Neural cell (in vitro differentiated cells): Measurements from ENCODE around the gene AK4. TPM values are rescaled to one million over a fixed set of nuclear protein-coding genes. Genes with fewer than 3 reads are reported as not detected.

Experiments
- H2AFZ ChIP-seq: fragments of 200-600, 300-800 bp; sonication (generic), shearing (Covaris generic); 2 replicates; pipeline ENCODE4 v1.6.0; 2014; ENCODE audit warnings: low read depth, mild to moderate bottlenecking, antibody characterized with exemption, low read length, moderate library complexity
- H3F3A ChIP-seq: fragments of 200-600 bp; shearing (Covaris generic); 2 replicates; pipeline ENCODE4 v1.6.1; 2016; ENCODE audit warnings: mild to moderate bottlenecking, moderate library complexity, mixed read lengths, antibody characterized with exemption, low read length; ENCODE audit not compliant: insufficient read depth, poor library complexity, severe bottlenecking
- H3K27ac ChIP-seq: fragments of 200-600, 300-800 bp; sonication (generic), shearing (Covaris generic); 2 replicates; pipeline ENCODE4 v1.5.1; 2014; ENCODE audit warnings: mild to moderate bottlenecking, low read length, moderate library complexity
- H3K27me3 ChIP-seq: fragments of 300-800, 200-600 bp; sonication (generic), shearing (Covaris generic); 2 replicates; pipeline ENCODE4 v1.6.0; 2014; ENCODE audit warnings: mild to moderate bottlenecking, low read depth, low read length, moderate library complexity; ENCODE audit not compliant: insufficient read depth
- H3K36me3 ChIP-seq: fragments of 300-800, 200-600 bp; sonication (generic), shearing (Covaris generic); 2 replicates; pipeline ENCODE4 v1.5.1; 2014; ENCODE audit warnings: mild to moderate bottlenecking, antibody characterized with exemption, low read length, moderate library complexity; ENCODE audit not compliant: insufficient read depth
- H3K4me2 ChIP-seq: fragments of 300-800, 200-600 bp; sonication (generic), shearing (Covaris generic); 2 replicates; pipeline ENCODE4 v1.6.0; 2014; ENCODE audit warnings: mild to moderate bottlenecking, low read length
- H3K4me3 ChIP-seq: fragments of 300-800, 200-600 bp; sonication (generic), shearing (Covaris generic); 2 replicates; pipeline ENCODE4 v1.5.1; 2014; ENCODE audit warnings: mild to moderate bottlenecking, low read length, moderate library complexity
- H3K79me2 ChIP-seq: fragments of 200-600 bp; shearing (Covaris generic); replicated peaks from 2 replicates; pipeline ENCODE4 v1.6.0; 2014; ENCODE audit warnings: mild to moderate bottlenecking, low read length, moderate library complexity; ENCODE audit not compliant: insufficient read depth
- H3K9ac ChIP-seq: fragments of 300-800, 200-600 bp; sonication (generic), shearing (Covaris generic); 2 replicates; pipeline ENCODE4 v1.6.1; 2016; ENCODE audit warnings: mild to moderate bottlenecking, low read length, mixed read lengths
- H3K9me2 ChIP-seq: fragments of 200-600 bp; shearing (Covaris generic); 2 replicates; pipeline ENCODE4 v1.6.1; 2016; ENCODE audit warnings: mild to moderate bottlenecking, low read length, mixed read lengths; ENCODE audit not compliant: insufficient read depth
- H3K9me3 ChIP-seq: fragments of 200-600, 300-800 bp; sonication (generic), shearing (Covaris generic); 2 replicates; pipeline ENCODE4 v1.6.1; 2016; ENCODE audit warnings: mild to moderate bottlenecking, mixed run types, low read length, moderate library complexity, mixed read lengths
- H4K20me1 ChIP-seq: fragments of 200-600 bp; shearing (Covaris generic); 2 replicates; pipeline ENCODE4 v1.6.1; 2016; ENCODE audit warnings: mild to moderate bottlenecking, mixed run types; ENCODE audit not compliant: insufficient read depth
- EP300 ChIP-seq: fragments of 450-650 bp; conservative IDR thresholded peaks from 2 replicates; pipeline ENCODE4 v1.6.1; 2014; ENCODE audit warnings: antibody characterized with exemption, mild to moderate bottlenecking, moderate library complexity; ENCODE audit not compliant: poor library complexity, severe bottlenecking
- EZH2 ChIP-seq: fragments of 200-600, 300-800 bp; shearing (Covaris generic), sonication (generic); IDR thresholded peaks from 2 replicates; pipeline ENCODE4 v1.6.1; 2014; ENCODE audit warnings: antibody characterized with exemption, low read length, borderline replicate concordance, mild to moderate bottlenecking; ENCODE audit not compliant: insufficient read depth, poor library complexity, severe bottlenecking
- MXI1 ChIP-seq: fragments of 450-650 bp; conservative IDR thresholded peaks from 2 replicates; pipeline ENCODE4 v1.6.1; 2014; ENCODE audit warnings: antibody characterized with exemption, mild to moderate bottlenecking; ENCODE audit not compliant: poor library complexity, severe bottlenecking
- POLR2AphosphoS5 ChIP-seq: IDR thresholded peaks from 2 replicates; pipeline ENCODE4 v1.6.1; 2012
- RAD21 ChIP-seq: fragments of 450-650 bp; conservative IDR thresholded peaks from 2 replicates; pipeline ENCODE4 v1.6.1; 2014; ENCODE audit warnings: antibody characterized with exemption, mild to moderate bottlenecking, moderate library complexity
- REST ChIP-seq: IDR thresholded peaks from 2 replicates; pipeline ENCODE4 v1.6.1; 2012; ENCODE audit warnings: borderline replicate concordance
- SMC3 ChIP-seq: fragments of 450-650 bp; conservative IDR thresholded peaks from 2 replicates; pipeline ENCODE4 v1.6.1; 2014; ENCODE audit warnings: antibody characterized with exemption, mild to moderate bottlenecking, moderate library complexity; ENCODE audit not compliant: poor library complexity
- TAF1 ChIP-seq: IDR thresholded peaks from 2 replicates; pipeline ENCODE4 v1.6.1; 2012; ENCODE audit warnings: low read depth
- polyA plus RNA-seq: library from polyadenylated mRNA; depleted of rRNA; stranded (reverse); fragments of >200 nt; gene quantifications from 2 replicates; pipeline ENCODE4 v1.2.3, GENCODE V29; 2014
- TF ChIP-seq, protein P1 (sequence below): fragments of 450-650 bp; IDR thresholded peaks from 2 replicates; pipeline ENCODE4 v1.5.1; 2014; ENCODE audit warnings: antibody characterized with exemption, mild to moderate bottlenecking, moderate library complexity; ENCODE audit not compliant: poor library complexity, severe bottlenecking

AK4 gene
- polyA plus RNA-seq, 1 donor from 2014 or later: 1.9 TPM

DNA sequence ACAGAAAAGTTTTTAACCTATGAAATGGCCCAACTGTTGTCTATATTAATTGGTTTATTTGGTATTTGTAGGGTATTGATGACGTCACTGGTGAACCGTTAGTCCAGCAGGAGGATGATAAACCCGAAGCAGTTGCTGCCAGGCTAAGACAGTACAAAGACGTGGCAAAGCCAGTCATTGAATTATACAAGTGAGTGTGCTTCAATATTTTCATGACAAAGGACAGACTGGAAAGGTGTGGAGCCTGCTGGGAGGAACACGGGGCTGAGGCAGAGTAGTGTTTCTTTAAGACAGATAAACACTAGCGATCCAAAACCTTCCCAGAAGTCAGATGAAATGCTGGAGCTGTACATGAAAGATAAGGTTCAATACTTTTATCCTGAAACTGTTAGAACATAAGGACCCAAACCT lies 76.7 kb downstream of the AK4 start:
- H3K4me2 ChIP-seq: no peak overlapping the region
- no peaks in the 10 kb centered on the region for H4K20me1 ChIP-seq
- no peak overlapping the region for H3K4me3 ChIP-seq
- no peaks in the 10 kb centered on the region for H3K36me3 ChIP-seq
- H3K9me2 ChIP-seq: no peaks in the 10 kb centered on the region
- no peak overlapping the region for H3K9ac ChIP-seq
- no peaks in the 10 kb centered on the region for H3K27me3 ChIP-seq
- H2AFZ ChIP-seq: no peak overlapping the region
- H3F3A ChIP-seq: no peaks in the 10 kb centered on the region
- H3K27ac ChIP-seq: no peak overlapping the region
- H3K9me3 ChIP-seq: no peaks in the 10 kb centered on the region
- TF ChIP-seq RAD21 (no peak), REST (no peak), TAF1 (no peak), EP300 (no peak), POLR2AphosphoS5 (no peak), EZH2 (no peak), SMC3 (no peak), MXI1 (no peak)
- TF ChIP-seq, protein P1, sequence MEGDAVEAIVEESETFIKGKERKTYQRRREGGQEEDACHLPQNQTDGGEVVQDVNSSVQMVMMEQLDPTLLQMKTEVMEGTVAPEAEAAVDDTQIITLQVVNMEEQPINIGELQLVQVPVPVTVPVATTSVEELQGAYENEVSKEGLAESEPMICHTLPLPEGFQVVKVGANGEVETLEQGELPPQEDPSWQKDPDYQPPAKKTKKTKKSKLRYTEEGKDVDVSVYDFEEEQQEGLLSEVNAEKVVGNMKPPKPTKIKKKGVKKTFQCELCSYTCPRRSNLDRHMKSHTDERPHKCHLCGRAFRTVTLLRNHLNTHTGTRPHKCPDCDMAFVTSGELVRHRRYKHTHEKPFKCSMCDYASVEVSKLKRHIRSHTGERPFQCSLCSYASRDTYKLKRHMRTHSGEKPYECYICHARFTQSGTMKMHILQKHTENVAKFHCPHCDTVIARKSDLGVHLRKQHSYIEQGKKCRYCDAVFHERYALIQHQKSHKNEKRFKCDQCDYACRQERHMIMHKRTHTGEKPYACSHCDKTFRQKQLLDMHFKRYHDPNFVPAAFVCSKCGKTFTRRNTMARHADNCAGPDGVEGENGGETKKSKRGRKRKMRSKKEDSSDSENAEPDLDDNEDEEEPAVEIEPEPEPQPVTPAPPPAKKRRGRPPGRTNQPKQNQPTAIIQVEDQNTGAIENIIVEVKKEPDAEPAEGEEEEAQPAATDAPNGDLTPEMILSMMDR: no peak
- H3K79me2 ChIP-seq: no peaks in the 10 kb centered on the region

DNA sequence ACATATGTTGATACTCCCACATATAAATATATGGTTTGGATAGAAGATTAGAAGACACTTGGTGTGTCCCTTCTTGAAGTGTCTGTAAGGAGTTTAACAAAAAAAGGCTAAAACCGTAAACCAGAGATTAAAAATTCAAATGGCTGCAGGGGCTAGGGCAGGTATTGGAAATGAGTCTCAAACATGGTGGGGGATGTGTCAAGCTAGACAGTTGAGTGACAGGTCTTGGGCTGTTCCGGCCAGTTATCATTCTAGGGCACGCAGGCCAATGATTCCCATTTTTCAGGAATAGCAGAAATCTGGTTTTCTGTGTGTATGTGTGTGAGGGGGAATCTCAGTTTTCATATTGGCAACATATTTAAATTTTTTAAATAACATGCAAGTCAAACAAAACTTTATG lies 77.2 kb downstream of the AK4 start:
- no peaks in the 10 kb centered on the region for H3K9me3 ChIP-seq
- no peak overlapping the region for H3K9ac ChIP-seq
- H3K9me2 ChIP-seq: no peaks in the 10 kb centered on the region
- no peaks in the 10 kb centered on the region for H3K36me3 ChIP-seq
- no peaks in the 10 kb centered on the region for H3K79me2 ChIP-seq
- no peak overlapping the region for H3K4me2 ChIP-seq
- no peaks in the 10 kb centered on the region for H4K20me1 ChIP-seq
- H3K27me3 ChIP-seq: no peaks in the 10 kb centered on the region
- no peak for TF ChIP-seq MXI1
- TF ChIP-seq EZH2: no peak
- no peak for TF ChIP-seq TAF1
- no peak for TF ChIP-seq SMC3
- no peak for TF ChIP-seq POLR2AphosphoS5
- TF ChIP-seq, protein P1: no peak
- no peak for TF ChIP-seq RAD21
- TF ChIP-seq EP300: no peak
- TF ChIP-seq REST: no peak
- no peaks in the 10 kb centered on the region for H3F3A ChIP-seq
- H3K4me3 ChIP-seq: no peak overlapping the region
- H2AFZ ChIP-seq: no peak overlapping the region
- H3K27ac ChIP-seq: no peak overlapping the region
